GM23338 (cell line): ENCODE data around the gene SAA1. TPM values are rescaled to one million over a fixed set of nuclear protein-coding genes. Genes with fewer than 3 reads are reported as not detected.
A peak's percentile ranks its signal among the peaks of the same experiment; 100 is the strongest.

Experiments
- ATAC-seq: fragments of 200-7000 bp; cut with Tn5 transposase; 3 replicates; pipeline ENCODE4 v1.9.1; 2020
- DNase-seq: peaks from one replicate; pipeline ENCODE4 v3.0.0-alpha.2; 2015; ENCODE audit warnings: low spot score
- H2AFZ ChIP-seq: fragments of 200-600 bp; sonication (generic); 2 replicates; pipeline ENCODE4 v1.8.0; 2016; ENCODE audit warnings: antibody characterized with exemption, mild to moderate bottlenecking, moderate library complexity
- H3F3A ChIP-seq: fragments of 200-600 bp; sonication (generic); replicated peaks from 2 replicates; pipeline ENCODE4 v1.8.0; 2017; ENCODE audit warnings: antibody characterized with exemption, mixed run types, low read depth
- H3K27ac ChIP-seq: fragments of 200-600 bp; sonication (generic); 2 replicates; pipeline ENCODE4 v1.6.1; 2016; ENCODE audit warnings: low read depth
- H3K27me3 ChIP-seq: fragments of 200-600 bp; sonication (generic); 2 replicates; pipeline ENCODE4 v1.8.0; 2016; ENCODE audit warnings: mild to moderate bottlenecking, mixed run types, moderate library complexity; ENCODE audit not compliant: insufficient read depth
- H3K36me3 ChIP-seq: fragments of 200-600 bp; sonication (generic); 2 replicates; pipeline ENCODE4 v1.8.0; 2016; ENCODE audit warnings: mild to moderate bottlenecking; ENCODE audit not compliant: insufficient read depth
- H3K4me1 ChIP-seq: fragments of 200-600 bp; sonication (generic); 2 replicates; pipeline ENCODE4 v1.8.0; 2016; ENCODE audit warnings: mild to moderate bottlenecking, moderate library complexity; ENCODE audit not compliant: insufficient read depth
- H3K4me2 ChIP-seq: fragments of 200-600 bp; sonication (generic); 2 replicates; pipeline ENCODE4 v1.7.1; 2017; ENCODE audit warnings: mixed run types
- H3K4me3 ChIP-seq: fragments of 200-600 bp; sonication (generic); 2 replicates; pipeline ENCODE4 v1.6.1; 2016; ENCODE audit warnings: mixed run types
- H3K79me2 ChIP-seq: fragments of 200-600 bp; sonication (generic); replicated peaks from 2 replicates; pipeline ENCODE4 v1.8.0; 2017; ENCODE audit warnings: mild to moderate bottlenecking; ENCODE audit not compliant: insufficient read depth
- H3K9me2 ChIP-seq: fragments of 200-600 bp; sonication (generic); 2 replicates; pipeline ENCODE4 v1.8.0; 2017; ENCODE audit not compliant: insufficient read depth
- H4K20me1 ChIP-seq: fragments of 200-600 bp; sonication (generic); replicated peaks from 2 replicates; pipeline ENCODE4 v1.8.0; 2017; ENCODE audit warnings: mild to moderate bottlenecking; ENCODE audit not compliant: insufficient read depth
- H3K27ac Mint-ChIP-seq: 2 replicates; pipeline ENCODE4 v1.8.0; 2020; ENCODE audit warnings: inconsistent platforms, mild to moderate bottlenecking, moderate library complexity, mixed read lengths
- H3K27me3 Mint-ChIP-seq: 3 replicates; pipeline ENCODE4 v1.8.0; 2022; ENCODE audit warnings: low read depth, mild to moderate bottlenecking, moderate library complexity, mixed read lengths, inconsistent platforms; ENCODE audit not compliant: insufficient read depth, poor library complexity
- H3K36me3 Mint-ChIP-seq: 3 replicates; pipeline ENCODE4 v1.8.0; 2021; ENCODE audit warnings: low read depth, mild to moderate bottlenecking, inconsistent platforms, moderate library complexity, mixed read lengths
- H3K4me1 Mint-ChIP-seq: 3 replicates; pipeline ENCODE4 v1.8.0; 2020; ENCODE audit warnings: mild to moderate bottlenecking, inconsistent platforms, mixed read lengths
- H3K4me3 Mint-ChIP-seq: 3 replicates; pipeline ENCODE4 v1.8.0; 2021; ENCODE audit warnings: moderate library complexity, mild to moderate bottlenecking, inconsistent platforms, mixed read lengths
- H3K9me3 Mint-ChIP-seq: 3 replicates; pipeline ENCODE4 v1.8.0; 2020; ENCODE audit warnings: moderate library complexity, mild to moderate bottlenecking, inconsistent platforms, mixed read lengths
- CTCF ChIP-seq, 2 experiments: fragments of 200-600 bp in 1 of 2; sonication (generic) in 1 of 2; conservative IDR thresholded peaks; 2 replicates each; pipeline versions ENCODE4 v1.5.1 to v1.6.1; 2016 to 2017; ENCODE audit warnings: antibody characterized with exemption in 2 of 2, low read depth in 2 of 2, mild to moderate bottlenecking in 2 of 2, moderate library complexity in 1 of 2
- ETS1 ChIP-seq: IDR thresholded peaks from 2 replicates; pipeline ENCODE4 v1.6.1; 2016; ENCODE audit warnings: antibody characterized with exemption
- NANOG ChIP-seq: IDR thresholded peaks from 2 replicates; pipeline ENCODE4 v1.6.1; 2016; ENCODE audit warnings: antibody characterized with exemption, borderline replicate concordance
- POLR2AphosphoS5 ChIP-seq: IDR thresholded peaks from 2 replicates; pipeline ENCODE4 v1.6.1; 2016; ENCODE audit warnings: antibody characterized with exemption, low read depth
- ZNF462 ChIP-seq: fragments of 250-450 bp; sonication (Bioruptor Pico); IDR thresholded peaks from 2 replicates; pipeline ENCODE4 v1.5.0; 2020; ENCODE audit warnings: mild to moderate bottlenecking, moderate library complexity
- polyA plus RNA-seq: library from polyadenylated mRNA; unstranded; fragments of >200 nt; fragmentation: Nextera tagmentation; extraction: Ambion mirVana; gene quantifications from 2 replicates; pipeline ENCODE4 v1.2.1, GENCODE V29; 2016
- total RNA-seq: library from RNA; depleted of rRNA; stranded (reverse); fragments of >200 nt; shearing (Covaris generic); gene quantifications from 2 replicates; pipeline ENCODE4 v1.2.3, GENCODE V29; 2014

Gene SAA1
- total and polyA plus RNA-seq, 2 experiments from 2014 or later: not detected

GRCh38 chr11:18270102-18270501 lies 4.0 kb downstream of the SAA1 start:
- no peaks in the 10 kb centered on the region for H3K9me2 ChIP-seq
- no peak overlapping the region for H3K27ac Mint-ChIP-seq
- peak; percentile 37 for DNase-seq
- no peaks in the 10 kb centered on the region for H3K9me3 Mint-ChIP-seq
- H4K20me1 ChIP-seq: no peaks in the 10 kb centered on the region
- no peak overlapping the region for H3K4me3 ChIP-seq
- H3K27me3 Mint-ChIP-seq: no peaks in the 10 kb centered on the region
- H3K36me3 Mint-ChIP-seq: peaks cover 2% of the 10 kb centered on the region
- H3K4me1 Mint-ChIP-seq: no peaks in the 10 kb centered on the region
- no peak overlapping the region for H2AFZ ChIP-seq
- H3K27me3 ChIP-seq: no peaks in the 10 kb centered on the region
- no peaks in the 10 kb centered on the region for H3K36me3 ChIP-seq
- no peaks in the 10 kb centered on the region for H3K79me2 ChIP-seq
- H3K4me3 Mint-ChIP-seq: no peak overlapping the region
- TF ChIP-seq NANOG (no peak), POLR2AphosphoS5 (no peak), ETS1 (no peak), ZNF462 (no peak), CTCF (conservative IDR thresholded peaks at IDR 0.05; ENCODE audit: low read depth in 2 of 2) (peak; percentile 24 to 38; a peak in 3 of 4 replicates)
- H3K4me1 ChIP-seq: no peaks in the 10 kb centered on the region
- no peak overlapping the region for H3K4me2 ChIP-seq
- no peak overlapping the region for H3K27ac ChIP-seq
- peak; percentile 67 for ATAC-seq
- H3F3A ChIP-seq: no peaks in the 10 kb centered on the region
